ENCODE measurements around the gene MDM1. TPM values are rescaled to one million over a fixed set of nuclear protein-coding genes. Genes with fewer than 3 reads are reported as not detected.

MDM1 gene
- total and polyA plus RNA-seq, 4 donors = 23.1 to 36.3 (median 34.5) TPM

DNA sequence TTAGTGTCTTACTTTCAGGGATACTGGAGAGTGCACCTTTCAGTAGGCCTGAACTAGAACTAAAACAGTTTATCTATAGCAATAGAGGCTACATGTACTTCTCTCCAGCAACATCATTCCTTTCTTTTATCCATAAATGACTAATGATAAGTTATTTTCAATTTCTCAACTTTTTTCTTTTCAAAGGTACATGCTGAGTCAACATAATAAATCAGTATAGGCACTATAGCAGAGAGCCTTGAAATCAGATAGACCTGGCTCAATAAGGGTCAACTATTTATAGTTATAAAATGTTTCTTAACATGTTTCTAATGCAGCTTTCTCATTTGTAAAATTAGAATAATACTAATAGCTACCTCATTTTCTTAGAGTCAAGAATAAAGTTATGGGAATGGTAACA is 84.4 kb downstream of the MDM1 start:
- Histone ChIP-seq H3K27ac (ENCODE audit: low read depth, low read length) (no peak overlapping the region), H3K9me3 (ENCODE audit: control insufficient read depth, insufficient read depth, low read length) (no peaks in the 10 kb centered on the region), H3K36me3 (ENCODE audit: control insufficient read depth, insufficient read depth, low read length) (no peaks in the 10 kb centered on the region), H3K27me3 (ENCODE audit: control insufficient read depth, insufficient read depth, low read length) (no peaks in the 10 kb centered on the region), H3K4me3 (ENCODE audit: low read depth, low read length) (no peak overlapping the region), H3K4me1 (ENCODE audit: control insufficient read depth, insufficient read depth, low read length) (no peaks in the 10 kb centered on the region)
- DNase-seq (ENCODE audit: low read depth in 4 of 6, low spot score in 6 of 6) = no peak

DNA sequence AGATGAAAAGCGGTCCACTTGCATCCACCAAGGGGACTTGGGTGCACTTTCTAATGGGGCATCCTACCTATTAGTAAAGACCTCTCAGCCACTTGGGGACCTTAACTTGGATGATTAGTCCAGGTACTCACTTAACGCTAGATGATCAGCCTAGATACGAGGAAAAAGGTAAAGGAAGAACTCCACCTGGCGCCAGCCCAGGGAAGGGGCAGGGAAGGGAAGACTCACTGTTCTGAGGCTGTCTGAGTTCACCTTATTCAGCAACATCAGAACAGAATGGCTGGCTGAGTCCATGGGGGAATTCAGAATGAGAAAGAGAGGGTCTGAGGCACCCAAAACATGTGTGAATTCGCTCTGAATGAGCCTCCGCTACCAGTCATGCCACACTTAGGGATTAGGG is 85.8 kb downstream of the MDM1 start:
- H3K9me3 ChIP-seq (ENCODE audit: control insufficient read depth, insufficient read depth, low read length) = no peaks in the 10 kb centered on the region
- no peak overlapping the region for H3K4me3 ChIP-seq (ENCODE audit: low read depth, low read length)
- WGBS (ENCODE audit: insufficient coverage) = 96% methylated on average over 5 of the region's 6 CpGs
- DNase-seq (ENCODE audit: low read depth in 4 of 6, low spot score in 6 of 6) = no peak
- H3K36me3 ChIP-seq (ENCODE audit: control insufficient read depth, insufficient read depth, low read length) = no peaks in the 10 kb centered on the region
- H3K27me3 ChIP-seq (ENCODE audit: control insufficient read depth, insufficient read depth, low read length) = no peaks in the 10 kb centered on the region
- no peaks in the 10 kb centered on the region for H3K4me1 ChIP-seq (ENCODE audit: control insufficient read depth, insufficient read depth, low read length)
- peak overlapping the region; percentile 57 for H3K27ac ChIP-seq (ENCODE audit: low read depth, low read length)

- peak in 3 of 6 donors; percentile 41 to 68 (median 56) for DNase-seq (ENCODE audit: low read depth in 4 of 6, low spot score in 6 of 6)
- H3K27ac ChIP-seq (ENCODE audit: low read depth, low read length) = peak overlapping the region; percentile 57
- no peaks in the 10 kb centered on the region for H3K36me3 ChIP-seq (ENCODE audit: control insufficient read depth, insufficient read depth, low read length)
- H3K27me3 ChIP-seq (ENCODE audit: control insufficient read depth, insufficient read depth, low read length) = no peaks in the 10 kb centered on the region
- no peaks in the 10 kb centered on the region for H3K9me3 ChIP-seq (ENCODE audit: control insufficient read depth, insufficient read depth, low read length)
- H3K4me1 ChIP-seq (ENCODE audit: control insufficient read depth, insufficient read depth, low read length) = no peaks in the 10 kb centered on the region
- 10% methylated on average over 6 of the region's 6 CpGs for WGBS (ENCODE audit: insufficient coverage)
- H3K4me3 ChIP-seq (ENCODE audit: low read depth, low read length) = peak overlapping the region; percentile 7
Observed at GRCh38 chr12:68245180-68246021, 86.8 kb downstream of the MDM1 start.

Other genes with a start within 250 kb of the MDM1 start
- not detected for gene IFNG, start 172.6 kb downstream of the MDM1 start, total RNA-seq
- gene IFNG, start 172.6 kb downstream of the MDM1 start, polyA plus RNA-seq (ENCODE audit: insufficient read length in 2 of 2) = not detected
- gene IL26, start 106.6 kb downstream of the MDM1 start, total RNA-seq = under 1 TPM in 1 of 2 donors, not detected in 1; 0.11 TPM
- gene IL26, start 106.6 kb downstream of the MDM1 start, polyA plus RNA-seq (ENCODE audit: insufficient read length in 2 of 2) = not detected
- not detected for gene IL22, start 78.8 kb downstream of the MDM1 start, total RNA-seq
- not detected for gene IL22, start 78.8 kb downstream of the MDM1 start, polyA plus RNA-seq (ENCODE audit: insufficient read length in 2 of 2)